Ovary (tissue), 3 donors: ENCODE data around the gene DENND1A.

Source experiments
- POLR2A ChIP-seq: fragments of 450-650 bp; IDR thresholded peaks from one replicate; pipeline ENCODE4 v1.6.1; 2017; ENCODE audit warnings: antibody characterized with exemption, mild to moderate bottlenecking, moderate library complexity
- TF ChIP-seq, protein P1 (sequence below), 3 donors: fragments of 450-650 bp in 2 of 3; fragments of 200-600 bp in 1 of 3; IDR thresholded peaks; one replicate each; pipeline versions ENCODE4 v1.5.1 to v1.8.0; 2016 to 2022; ENCODE audit warnings: antibody characterized with exemption in 3 of 3, mild to moderate bottlenecking in 1 of 3
- donor health status: DM: no; HTN: no; CAD: no.

DNA sequence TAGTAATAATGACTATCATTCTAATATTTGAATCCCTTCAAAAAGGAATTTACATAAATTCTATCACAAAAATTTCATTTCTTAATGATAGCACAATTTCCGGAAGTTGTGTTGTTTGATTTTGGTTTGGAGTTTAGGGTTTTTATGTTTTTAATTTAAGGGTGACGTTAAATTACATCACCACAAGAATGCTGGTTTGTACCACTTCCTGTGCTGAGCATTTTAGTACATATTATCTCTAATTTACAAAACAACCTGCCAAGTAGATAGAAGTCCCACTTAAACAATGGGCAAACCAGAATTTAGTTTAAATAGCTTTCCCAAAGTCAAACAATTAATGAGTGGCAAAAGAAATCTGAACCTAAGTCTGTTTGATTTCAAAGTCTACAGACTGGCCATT lies 63.4 kb downstream of the DENND1A start:
- TF ChIP-seq, protein P1, sequence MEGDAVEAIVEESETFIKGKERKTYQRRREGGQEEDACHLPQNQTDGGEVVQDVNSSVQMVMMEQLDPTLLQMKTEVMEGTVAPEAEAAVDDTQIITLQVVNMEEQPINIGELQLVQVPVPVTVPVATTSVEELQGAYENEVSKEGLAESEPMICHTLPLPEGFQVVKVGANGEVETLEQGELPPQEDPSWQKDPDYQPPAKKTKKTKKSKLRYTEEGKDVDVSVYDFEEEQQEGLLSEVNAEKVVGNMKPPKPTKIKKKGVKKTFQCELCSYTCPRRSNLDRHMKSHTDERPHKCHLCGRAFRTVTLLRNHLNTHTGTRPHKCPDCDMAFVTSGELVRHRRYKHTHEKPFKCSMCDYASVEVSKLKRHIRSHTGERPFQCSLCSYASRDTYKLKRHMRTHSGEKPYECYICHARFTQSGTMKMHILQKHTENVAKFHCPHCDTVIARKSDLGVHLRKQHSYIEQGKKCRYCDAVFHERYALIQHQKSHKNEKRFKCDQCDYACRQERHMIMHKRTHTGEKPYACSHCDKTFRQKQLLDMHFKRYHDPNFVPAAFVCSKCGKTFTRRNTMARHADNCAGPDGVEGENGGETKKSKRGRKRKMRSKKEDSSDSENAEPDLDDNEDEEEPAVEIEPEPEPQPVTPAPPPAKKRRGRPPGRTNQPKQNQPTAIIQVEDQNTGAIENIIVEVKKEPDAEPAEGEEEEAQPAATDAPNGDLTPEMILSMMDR (IDR thresholded peaks at IDR 0.05) = no peak
- no peak for TF ChIP-seq POLR2A
